Kidney (tissue), 14 donors: ENCODE data around the gene CDK14. TPM values are rescaled to one million over a fixed set of nuclear protein-coding genes. Genes with fewer than 3 reads are reported as not detected.

Experiments used
- DNase-seq, 5 donors: peaks; one replicate each; pipeline ENCODE4 v3.0.0-alpha.2; 2013 to 2020
- FAIRE-seq: peaks from 2 replicates; lab custom pipeline; 2012; peaks lifted over from hg19 to GRCh38; lab: Jason Lieb, UNC
- H3K27ac ChIP-seq, 2 donors: one replicate each; pipeline ENCODE4 v1.7.0; 2013; ENCODE audit warnings: low read depth in 2 of 2, low read length in 2 of 2, inconsistent platforms in 1 of 2
- H3K27me3 ChIP-seq: one replicate; pipeline ENCODE4 v1.7.1; 2013; ENCODE audit warnings: low read length, inconsistent platforms; ENCODE audit not compliant: control insufficient read depth, insufficient read depth
- H3K36me3 ChIP-seq, 3 donors: one replicate each; pipeline versions ENCODE4 v1.7.0 to v1.7.1; 2013; ENCODE audit warnings: low read length in 3 of 3, control low read depth in 1 of 3, inconsistent platforms in 1 of 3; ENCODE audit not compliant: insufficient read depth in 3 of 3, control insufficient read depth in 2 of 3
- H3K4me1 ChIP-seq, 3 donors: one replicate each; pipeline versions ENCODE4 v1.7.0 to v1.7.1; 2013; ENCODE audit warnings: low read length in 3 of 3, inconsistent platforms in 1 of 3, low read depth in 1 of 3; ENCODE audit not compliant: control insufficient read depth in 2 of 3, insufficient read depth in 2 of 3
- H3K4me3 ChIP-seq, 3 donors: one replicate each; pipeline versions ENCODE4 v1.7.0 to v1.8.1; 2013; ENCODE audit warnings: low read length in 3 of 3, control low read depth in 1 of 3, inconsistent platforms in 1 of 3
- H3K9ac ChIP-seq, 3 donors: one replicate each; pipeline versions ENCODE4 v1.7.0 to v1.7.1; 2013; ENCODE audit warnings: low read length in 3 of 3, control low read depth in 1 of 3, inconsistent platforms in 1 of 3
- H3K9me3 ChIP-seq, 3 donors: one replicate each; pipeline versions ENCODE4 v1.7.0 to v1.7.1; 2013; ENCODE audit warnings: low read length in 3 of 3, control low read depth in 1 of 3, inconsistent platforms in 1 of 3; ENCODE audit not compliant: control insufficient read depth in 2 of 3, insufficient read depth in 1 of 3
- intact Hi-C: fragments of 100-400 bp; cut with DNase I; formaldehyde crosslinking; loops from one replicate; pipeline ENCODE4 v1.11.1; 2022
- polyA plus RNA-seq: library from polyadenylated mRNA; stranded (reverse); fragments of 350-450 nt; fragmentation: Illumina TruSeq; extraction: RNeasy Lipid Tissue Mini Kit (QIAGEN cat#74804); gene quantifications from one replicate; pipeline ENCODE4 v1.2.3, GENCODE V29; 2014; ENCODE audit warnings: low read depth, low replicate concordance; ENCODE audit not compliant: insufficient read depth
- total RNA-seq: library from RNA; stranded (reverse); fragmentation: NEBNext Ultra II Directional; extraction: Animal tissue kit (Norgen Biotek cat#: 25700); gene quantifications from one replicate; pipeline ENCODE4 v1.2.1, GENCODE V29; 2021
- TF ChIP-seq, protein P1 (sequence below): IDR thresholded peaks from 3 replicates; pipeline ENCODE4 v1.5.1; 2012; ENCODE audit warnings: mild to moderate bottlenecking, moderate library complexity, borderline replicate concordance; ENCODE audit not compliant: insufficient read depth; ENCODE audit errors: extremely low read depth
- donor health status: control.
- donor health status: control.
- donor health status: control.
- donor health status: control.
- donor health status: control.
- donor health status: DM: yes; HTN: yes; CAD: no.
- donor health status: Normal renal cell carcinoma (clear cell type).

Gene CDK14
- total and polyA plus RNA-seq, 2 donors from 2014 or later: 11.9 to 33.9 TPM

DNA sequence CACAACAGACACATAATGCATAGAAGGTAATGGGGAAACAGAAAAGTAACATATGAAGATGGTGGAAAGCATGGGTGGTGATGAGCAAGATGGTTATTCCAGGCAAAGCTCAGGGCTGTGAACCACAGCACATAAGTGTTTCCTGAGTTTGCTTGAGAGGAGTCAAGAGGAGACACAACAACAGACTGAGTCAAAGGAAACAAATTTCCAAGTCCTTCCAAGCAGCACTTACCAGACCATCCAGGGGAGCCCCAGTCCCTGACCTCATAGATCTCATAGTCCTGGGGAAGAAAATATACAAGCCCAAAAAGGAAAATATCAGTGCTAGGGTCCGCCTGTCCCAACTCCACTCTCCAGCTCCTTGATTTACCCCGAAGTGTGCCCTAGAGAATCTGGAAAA is 451.5 kb downstream of the CDK14 start:
- no peaks in the 10 kb centered on the region for H3K9me3 ChIP-seq
- H3K27me3 ChIP-seq: no peaks in the 10 kb centered on the region
- H3K36me3 ChIP-seq: no peaks in the 10 kb centered on the region
- no peak overlapping the region for H3K9ac ChIP-seq
- no peak overlapping the region for H3K27ac ChIP-seq
- peaks cover 0 to 3% (median 0%) of the 10 kb centered on the region in 3 donors for H3K4me1 ChIP-seq
- intact Hi-C loops: no loop called here
- TF ChIP-seq, protein P1, sequence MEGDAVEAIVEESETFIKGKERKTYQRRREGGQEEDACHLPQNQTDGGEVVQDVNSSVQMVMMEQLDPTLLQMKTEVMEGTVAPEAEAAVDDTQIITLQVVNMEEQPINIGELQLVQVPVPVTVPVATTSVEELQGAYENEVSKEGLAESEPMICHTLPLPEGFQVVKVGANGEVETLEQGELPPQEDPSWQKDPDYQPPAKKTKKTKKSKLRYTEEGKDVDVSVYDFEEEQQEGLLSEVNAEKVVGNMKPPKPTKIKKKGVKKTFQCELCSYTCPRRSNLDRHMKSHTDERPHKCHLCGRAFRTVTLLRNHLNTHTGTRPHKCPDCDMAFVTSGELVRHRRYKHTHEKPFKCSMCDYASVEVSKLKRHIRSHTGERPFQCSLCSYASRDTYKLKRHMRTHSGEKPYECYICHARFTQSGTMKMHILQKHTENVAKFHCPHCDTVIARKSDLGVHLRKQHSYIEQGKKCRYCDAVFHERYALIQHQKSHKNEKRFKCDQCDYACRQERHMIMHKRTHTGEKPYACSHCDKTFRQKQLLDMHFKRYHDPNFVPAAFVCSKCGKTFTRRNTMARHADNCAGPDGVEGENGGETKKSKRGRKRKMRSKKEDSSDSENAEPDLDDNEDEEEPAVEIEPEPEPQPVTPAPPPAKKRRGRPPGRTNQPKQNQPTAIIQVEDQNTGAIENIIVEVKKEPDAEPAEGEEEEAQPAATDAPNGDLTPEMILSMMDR: no peak
- H3K4me3 ChIP-seq: no peak overlapping the region
- no peak for DNase-seq
- FAIRE-seq: no peak

DNA sequence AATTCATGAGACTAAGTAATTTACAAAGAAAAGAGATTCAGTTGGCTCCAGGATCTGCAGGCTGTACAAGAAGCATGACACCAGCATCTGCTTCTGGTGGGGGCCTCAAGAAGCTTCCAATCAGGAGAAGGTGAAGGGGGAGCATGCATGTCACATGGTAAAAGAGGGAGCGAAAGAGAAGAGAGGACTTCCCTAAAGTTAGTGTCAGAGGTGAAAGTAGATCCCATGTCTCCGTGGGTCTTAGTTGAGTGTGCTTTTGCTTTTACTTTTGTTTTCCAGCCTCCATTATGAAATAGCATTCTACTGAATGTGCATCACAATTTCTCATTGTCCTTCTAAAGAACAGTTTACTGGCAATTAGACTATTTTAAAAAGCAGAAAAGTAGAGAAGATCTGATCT is 454.6 kb downstream of the CDK14 start:
- Histone ChIP-seq H3K9me3 (no peaks in the 10 kb centered on the region), H3K27ac (no peak overlapping the region), H3K9ac (no peak overlapping the region), H3K27me3 (no peaks in the 10 kb centered on the region), H3K4me3 (no peak overlapping the region), H3K36me3 (no peaks in the 10 kb centered on the region), H3K4me1 (no peaks in the 10 kb centered on the region)
- intact Hi-C loops: no loop called here
- DNase-seq: no peak
- TF ChIP-seq, protein P1: no peak
- FAIRE-seq: no peak

DNA sequence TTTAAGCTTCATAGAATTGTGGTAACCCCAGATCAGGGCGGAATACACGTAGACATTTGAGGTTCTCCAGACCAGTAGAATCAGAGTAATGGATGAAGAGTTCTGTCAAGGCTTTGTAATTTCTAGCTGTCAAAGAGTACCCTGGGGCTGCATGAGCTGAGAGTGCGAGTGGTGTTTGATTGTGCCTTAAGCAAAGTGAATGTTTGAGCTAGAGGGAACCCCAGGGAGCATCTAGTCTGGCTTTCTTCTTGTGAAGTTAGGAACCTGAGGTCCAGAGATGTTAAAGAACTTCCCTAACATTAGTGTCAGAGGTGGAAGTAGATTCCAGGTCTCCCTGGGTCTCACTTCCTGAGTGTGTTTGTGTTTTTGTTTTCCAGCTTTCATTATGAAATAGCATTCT is 455.8 kb downstream of the CDK14 start:
- Histone ChIP-seq H3K27me3 (no peaks in the 10 kb centered on the region), H3K4me3 (no peak overlapping the region), H3K4me1 (no peaks in the 10 kb centered on the region), H3K27ac (no peak overlapping the region), H3K9ac (no peak overlapping the region), H3K36me3 (no peaks in the 10 kb centered on the region), H3K9me3 (no peaks in the 10 kb centered on the region)
- DNase-seq (no peak), FAIRE-seq (no peak)
- intact Hi-C loops: no loop called here
- TF ChIP-seq, protein P1: no peak

DNA sequence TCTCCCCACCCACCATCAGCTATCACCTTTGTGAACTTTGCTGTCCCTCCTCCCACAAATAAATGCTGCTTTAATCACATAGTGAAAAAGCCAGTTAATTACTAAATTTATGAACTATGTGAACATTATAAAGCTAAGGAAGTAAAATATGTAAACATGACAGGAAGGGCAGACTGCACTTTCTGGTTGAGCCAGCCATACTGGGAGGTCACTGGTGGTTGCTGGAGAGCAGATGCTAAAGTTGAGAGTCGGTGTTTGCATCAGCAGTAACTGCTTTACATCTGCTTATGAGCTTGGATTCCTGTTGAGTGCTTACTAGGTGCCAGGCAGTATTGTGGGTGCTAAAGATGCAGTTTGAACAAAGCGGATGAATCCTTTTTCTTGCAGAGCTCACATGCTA is 458.3 kb downstream of the CDK14 start:
- no peak overlapping the region for H3K27ac ChIP-seq
- no peak overlapping the region for H3K4me3 ChIP-seq
- FAIRE-seq: no peak
- intact Hi-C loops: no loop called here
- TF ChIP-seq, protein P1: no peak
- DNase-seq: no peak
- H3K36me3 ChIP-seq: no peaks in the 10 kb centered on the region
- no peaks in the 10 kb centered on the region for H3K4me1 ChIP-seq
- no peaks in the 10 kb centered on the region for H3K9me3 ChIP-seq
- no peaks in the 10 kb centered on the region for H3K27me3 ChIP-seq
- H3K9ac ChIP-seq: no peak overlapping the region
